Myometrial cell (primary cell): ENCODE measurements around the gene HOXA3. TPM values are rescaled to one million over a fixed set of nuclear protein-coding genes. Genes with fewer than 3 reads are reported as not detected.

Source experiments
- total RNA-seq: library from RNA; depleted of rRNA; stranded (reverse); fragments of >200 nt; gene quantifications from 2 replicates; pipeline ENCODE4 v1.2.3, GENCODE V29; 2015

Gene HOXA3
- total RNA-seq: 0.18 TPM in 1 of 2 replicates, not detected in the other

DNA sequence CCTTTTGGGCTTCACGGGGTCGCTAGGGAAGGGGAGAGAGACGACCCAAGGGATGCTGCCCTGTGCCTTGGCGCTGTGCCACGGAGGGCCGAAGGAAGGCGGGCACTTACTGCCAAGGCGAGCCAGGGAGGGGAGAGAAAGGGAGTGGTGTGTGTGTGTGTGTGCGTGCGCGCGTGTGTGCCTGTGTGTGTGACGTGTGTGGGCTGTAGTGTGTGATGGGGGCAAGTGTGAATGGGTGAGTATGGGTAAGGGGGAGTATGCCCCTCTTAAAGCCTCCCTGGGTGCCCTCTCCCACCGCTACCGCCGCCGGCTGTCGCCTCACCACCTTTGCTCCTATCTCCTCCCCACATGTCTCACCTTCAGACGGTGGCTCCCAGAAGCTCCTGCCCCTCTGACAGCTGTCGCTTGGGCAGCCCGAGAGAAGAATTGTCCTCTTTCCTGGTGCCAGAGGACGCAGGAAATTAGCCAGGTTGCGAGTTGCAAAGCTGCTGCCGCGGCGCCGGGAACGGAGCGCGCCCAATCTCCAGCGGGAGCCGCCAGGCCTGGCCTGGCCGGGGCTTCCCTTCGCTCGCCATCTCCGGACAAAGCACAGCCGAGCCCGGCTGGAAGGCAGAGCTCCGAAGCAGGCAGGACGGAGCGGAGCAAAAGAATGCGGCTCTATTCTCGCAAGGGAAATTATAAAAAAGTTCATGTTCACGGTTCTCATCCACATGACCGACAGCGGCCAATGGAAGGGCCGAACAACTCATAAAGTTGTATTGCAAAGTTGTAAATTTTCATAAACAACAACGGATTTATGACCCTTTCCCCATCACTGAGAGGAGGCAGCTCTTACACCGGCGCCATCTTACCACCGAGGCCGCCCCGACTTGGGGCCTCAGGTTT lies at the start of gene HOXA3:
Gene HOXA3 (minus strand): TSS at position 653 of the 885 bp plus-strand sequence. CDS start 41,943 bp downstream, outside the sequence.

GRCh38 chr7:27199849-27200760 lies 47.7 kb upstream of the HOXA3 start, which contains the start of gene HOXA13:
Gene HOXA13, minus strand, starts transcription at chr7:27200091. Its CDS starts 14 bp downstream, at chr7:27200077.

DNA sequence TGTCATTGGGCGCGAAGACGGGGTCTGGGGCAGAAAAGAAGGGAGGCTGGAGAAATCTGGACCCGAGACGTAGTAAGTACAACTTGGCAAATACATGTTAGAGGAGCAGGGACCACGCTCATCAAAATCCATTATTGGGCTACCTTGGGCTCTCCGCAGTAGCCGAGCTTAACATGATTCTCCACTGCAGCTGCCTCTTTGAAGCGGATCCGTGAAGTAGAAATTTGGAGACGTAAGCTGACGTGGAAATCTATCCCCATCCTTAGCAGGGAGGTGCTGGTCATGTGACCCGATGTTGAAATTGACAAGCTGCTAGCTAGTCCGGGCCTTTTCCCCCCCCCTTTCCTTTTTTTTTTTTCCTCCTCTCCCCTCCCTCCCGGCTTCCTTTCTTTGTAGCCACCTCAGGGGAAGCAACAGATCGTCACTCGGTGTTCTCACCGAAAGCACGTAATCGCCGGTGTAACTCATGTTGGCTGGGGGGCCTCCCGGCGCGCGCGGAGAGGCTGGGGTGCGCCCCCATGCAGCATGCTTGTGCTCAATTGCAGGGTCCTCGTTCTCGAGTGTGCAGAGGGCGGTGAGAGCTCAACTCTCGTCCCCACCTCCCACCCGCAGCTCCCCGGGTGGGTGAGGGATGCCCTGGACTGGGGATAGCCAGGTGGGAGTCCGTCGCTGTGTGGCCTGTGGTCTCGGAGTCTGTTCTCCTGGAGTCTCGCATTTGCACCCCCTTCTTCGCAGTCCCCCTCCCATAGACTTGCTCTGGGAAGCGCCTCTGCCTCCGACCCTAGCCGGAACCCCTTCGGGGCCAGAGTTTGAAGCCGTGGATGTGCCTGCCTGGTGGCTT lies 32.9 kb upstream of the HOXA3 start, which contains the start of gene HOXA11:
Gene HOXA11 (minus strand): TSS at position 220 of the 841 bp plus-strand sequence. CDS start 88 bp downstream, at position 132.

GRCh38 chr7:27173956-27174873 lies 21.8 kb upstream of the HOXA3 start, which contains the start of gene HOXA10:
Gene HOXA10, minus strand, starts transcription at chr7:27174320. Its CDS starts 14 bp downstream, at chr7:27174306.

GRCh38 chr7:27165089-27165995 lies 13.0 kb upstream of the HOXA3 start, which contains the start of gene HOXA9:
Gene HOXA9, minus strand, starts transcription at chr7:27165537. Its CDS starts 80 bp downstream, at chr7:27165457.

GRCh38 chr7:27156508-27156898 lies 4.1 kb upstream of the HOXA3 start, which contains the start of gene HOXA7:
Gene HOXA7, minus strand, starts transcription at chr7:27156675. Its CDS starts 130 bp downstream, at chr7:27156545.

DNA sequence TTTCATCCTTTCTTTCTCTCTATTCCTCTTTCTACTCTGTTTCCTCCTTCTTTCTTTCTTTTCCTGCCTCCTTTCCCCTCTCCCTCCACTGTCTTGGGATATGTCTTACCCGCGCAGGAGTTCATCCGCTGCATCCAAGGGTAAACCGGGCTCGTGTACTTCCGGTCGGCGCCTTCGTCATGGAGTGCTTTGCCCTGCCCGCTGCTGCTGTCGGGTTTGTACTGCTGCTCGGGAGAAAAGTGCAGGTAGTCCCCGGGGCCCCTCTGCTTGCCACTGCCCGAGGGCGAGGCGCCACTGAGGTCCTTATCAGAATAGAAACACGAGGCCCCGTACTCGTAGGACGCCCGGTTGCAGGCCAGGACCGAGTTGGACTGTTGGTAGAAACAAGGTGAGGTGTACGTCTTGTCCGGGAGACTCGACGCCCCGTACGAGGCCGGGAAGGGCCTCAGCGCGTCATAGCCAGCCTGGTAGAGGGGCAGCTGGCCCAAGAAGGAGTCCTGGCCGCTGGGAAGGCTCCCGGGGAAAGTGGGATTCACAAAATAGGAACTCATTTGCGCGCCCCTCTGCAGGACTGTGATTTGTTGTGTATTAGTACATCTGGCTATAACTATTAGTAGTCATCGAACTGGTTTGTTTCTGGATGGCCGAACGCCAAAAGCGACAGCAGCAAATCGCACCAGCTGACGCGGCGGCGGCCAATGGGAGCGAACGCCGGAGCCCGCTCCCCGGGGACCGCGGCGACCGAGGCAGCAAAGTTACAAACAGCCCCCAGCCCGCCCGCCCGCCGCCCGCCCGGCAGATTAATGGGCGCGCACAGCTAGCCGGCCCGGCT lies 5.0 kb downstream of the HOXA3 start, which contains the start of gene HOXA6:
Gene HOXA6 (minus strand): TSS at position 576 of the 832 bp plus-strand sequence. CDS start 25 bp downstream, at position 551.

GRCh38 chr7:27143023-27143949 lies 9.1 kb downstream of the HOXA3 start, which contains the start of gene HOXA5:
Gene HOXA5, minus strand, starts transcription at chr7:27143681. Its CDS starts 74 bp downstream, at chr7:27143607.

DNA sequence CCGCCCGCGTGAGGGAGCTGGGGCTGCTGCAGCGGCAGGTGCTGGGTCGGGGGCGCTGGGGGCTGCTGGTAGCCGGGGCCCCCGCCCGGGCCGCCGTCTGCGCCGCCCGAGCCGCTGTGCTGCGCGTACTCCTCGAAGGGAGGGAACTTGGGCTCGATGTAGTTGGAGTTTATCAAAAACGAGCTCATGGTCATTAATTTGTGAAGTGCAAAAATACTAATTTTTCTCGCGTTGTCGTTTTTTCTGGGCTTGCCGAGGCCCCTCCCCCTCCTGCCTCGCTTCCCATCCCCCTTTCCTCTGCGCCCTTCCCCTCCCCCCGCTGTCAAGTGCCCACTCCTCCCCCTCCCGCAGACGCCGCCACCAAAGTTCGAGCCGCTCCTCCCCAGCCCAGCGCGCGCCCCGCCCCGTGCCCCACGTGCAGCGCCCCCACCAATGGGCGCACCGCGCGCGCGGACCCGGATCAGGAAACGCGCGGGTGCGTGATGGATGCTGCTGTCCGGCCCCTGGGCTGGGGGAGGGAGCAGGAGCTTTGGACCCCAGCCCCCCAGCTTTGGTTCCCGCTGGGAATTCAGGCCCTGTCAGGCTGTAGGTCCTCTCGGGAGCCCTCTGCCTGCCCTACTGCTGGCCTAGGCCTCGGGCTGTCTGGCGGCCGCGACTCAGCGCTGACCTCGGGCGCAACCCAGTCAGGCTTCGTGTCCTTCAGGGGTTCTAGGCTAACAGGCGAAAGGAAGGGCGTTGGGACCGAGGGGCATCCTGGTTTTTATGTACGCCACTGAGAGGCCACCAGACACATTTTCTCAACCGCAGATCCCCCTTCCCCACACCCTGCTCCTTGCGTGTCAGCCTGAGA lies 21.6 kb downstream of the HOXA3 start, which contains the start of gene HOXA4:
Gene HOXA4 (minus strand): TSS at position 218 of the 850 bp plus-strand sequence. CDS start 24 bp downstream, at position 194.

DNA sequence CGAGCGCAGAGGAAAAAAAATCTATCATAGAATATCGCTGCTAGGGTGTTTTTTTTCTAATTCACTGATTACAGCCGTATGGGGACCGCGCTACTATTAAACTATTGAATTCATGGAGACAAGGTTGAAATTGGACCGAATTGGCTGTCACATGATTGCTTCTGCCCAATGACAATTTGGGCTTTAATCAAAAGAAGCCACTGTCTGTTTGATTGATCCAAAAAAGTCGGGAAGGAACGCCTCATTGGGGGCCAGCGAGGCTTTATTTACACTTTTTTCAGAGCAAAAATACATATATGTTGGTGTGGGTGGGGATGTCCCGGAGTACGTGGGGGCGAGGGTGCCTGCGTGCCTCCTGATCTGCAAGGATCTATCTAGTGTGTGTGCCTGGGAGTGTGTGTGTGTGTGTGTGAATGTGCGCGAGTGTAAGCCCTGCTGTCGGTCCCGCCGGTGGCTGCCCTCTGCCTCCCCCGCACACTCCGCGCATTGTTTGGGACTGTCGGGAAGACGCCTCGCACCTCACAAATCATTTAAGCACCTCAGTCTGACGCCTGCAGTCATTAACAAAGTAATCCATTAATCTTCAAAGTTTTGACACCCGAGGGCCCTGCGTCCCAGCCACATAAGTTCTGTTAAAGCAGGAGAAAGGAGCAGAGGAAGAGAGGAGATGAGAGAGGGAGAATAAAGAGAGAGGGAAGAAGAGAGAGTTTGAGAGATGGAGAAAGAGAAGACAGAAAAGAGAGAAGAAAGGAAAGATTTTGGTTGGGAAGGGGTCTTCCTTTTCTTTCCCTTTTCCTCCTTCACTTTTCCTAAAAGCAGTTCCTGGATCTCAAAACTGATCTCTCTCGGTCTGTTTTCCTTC lies 49.6 kb downstream of the HOXA3 start, which contains the start of gene HOXA2:
Gene HOXA2 (minus strand): TSS at position 103 of the 862 bp plus-strand sequence. CDS start 183 bp downstream, outside the sequence.

GRCh38 chr7:27095897-27096767 lies 56.3 kb downstream of the HOXA3 start, which contains the start of gene HOXA1:
Gene HOXA1, minus strand, starts transcription at chr7:27096000. Its CDS starts 88 bp downstream, at chr7:27095912.

